Liver (tissue), 3 donors: ENCODE measurements around the gene MMP25.

ENCODE experiments used
- EGR1 ChIP-seq, 2 donors: IDR thresholded peaks; 2 replicates each; pipeline ENCODE4 v1.6.1; 2016 to 2018; ENCODE audit warnings: antibody characterized with exemption in 2 of 2, low read depth in 2 of 2
- JUND ChIP-seq, 2 donors: IDR thresholded peaks; 2 replicates each; pipeline ENCODE4 v1.6.1; 2016; ENCODE audit warnings: antibody characterized with exemption in 2 of 2
- MAX ChIP-seq: IDR thresholded peaks from 2 replicates; pipeline ENCODE4 v1.6.1; 2016; ENCODE audit warnings: antibody characterized with exemption
- NR2F2 ChIP-seq: IDR thresholded peaks from 2 replicates; pipeline ENCODE4 v1.6.1; 2016; ENCODE audit warnings: antibody characterized with exemption
- RAD21 ChIP-seq, 2 donors: IDR thresholded peaks; 2 replicates each; pipeline ENCODE4 v1.6.1; 2016; ENCODE audit warnings: antibody characterized with exemption in 2 of 2, mild to moderate bottlenecking in 2 of 2
- SP1 ChIP-seq: IDR thresholded peaks from 2 replicates; pipeline ENCODE4 v1.6.1; 2018; ENCODE audit warnings: antibody characterized with exemption, mild to moderate bottlenecking
- TAF1 ChIP-seq: conservative IDR thresholded peaks from 2 replicates; pipeline ENCODE4 v1.6.1; 2016; ENCODE audit warnings: antibody characterized with exemption, mild to moderate bottlenecking
- YY1 ChIP-seq: IDR thresholded peaks from 2 replicates; pipeline ENCODE4 v1.6.1; 2016; ENCODE audit warnings: antibody characterized with exemption, mild to moderate bottlenecking
- TF ChIP-seq, protein P1 (sequence below): fragments of 150-350 bp; IDR thresholded peaks from 2 replicates; pipeline ENCODE4 v1.5.1; 2017; ENCODE audit warnings: improper control_type of control experiment, low read depth, low read length; ENCODE audit not compliant: missing input control
- TF ChIP-seq, protein P2 (sequence below): IDR thresholded peaks from 2 replicates; pipeline ENCODE4 v1.6.1; 2016; ENCODE audit warnings: antibody characterized with exemption, mild to moderate bottlenecking
- TF ChIP-seq, protein P3 (sequence below): IDR thresholded peaks from 2 replicates; pipeline ENCODE4 v1.6.1; 2016; ENCODE audit warnings: antibody characterized with exemption
- donor health status: healthy.
- donor health status: healthy.

- TF ChIP-seq RAD21 (IDR thresholded peaks at IDR 0.05) = no peak
- TF ChIP-seq, protein P1, sequence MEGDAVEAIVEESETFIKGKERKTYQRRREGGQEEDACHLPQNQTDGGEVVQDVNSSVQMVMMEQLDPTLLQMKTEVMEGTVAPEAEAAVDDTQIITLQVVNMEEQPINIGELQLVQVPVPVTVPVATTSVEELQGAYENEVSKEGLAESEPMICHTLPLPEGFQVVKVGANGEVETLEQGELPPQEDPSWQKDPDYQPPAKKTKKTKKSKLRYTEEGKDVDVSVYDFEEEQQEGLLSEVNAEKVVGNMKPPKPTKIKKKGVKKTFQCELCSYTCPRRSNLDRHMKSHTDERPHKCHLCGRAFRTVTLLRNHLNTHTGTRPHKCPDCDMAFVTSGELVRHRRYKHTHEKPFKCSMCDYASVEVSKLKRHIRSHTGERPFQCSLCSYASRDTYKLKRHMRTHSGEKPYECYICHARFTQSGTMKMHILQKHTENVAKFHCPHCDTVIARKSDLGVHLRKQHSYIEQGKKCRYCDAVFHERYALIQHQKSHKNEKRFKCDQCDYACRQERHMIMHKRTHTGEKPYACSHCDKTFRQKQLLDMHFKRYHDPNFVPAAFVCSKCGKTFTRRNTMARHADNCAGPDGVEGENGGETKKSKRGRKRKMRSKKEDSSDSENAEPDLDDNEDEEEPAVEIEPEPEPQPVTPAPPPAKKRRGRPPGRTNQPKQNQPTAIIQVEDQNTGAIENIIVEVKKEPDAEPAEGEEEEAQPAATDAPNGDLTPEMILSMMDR = no peak
- no peak for TF ChIP-seq MAX
- TF ChIP-seq TAF1 = no peak
- TF ChIP-seq NR2F2 = no peak
- TF ChIP-seq YY1 = no peak
- TF ChIP-seq EGR1 (IDR thresholded peaks at IDR 0.05; ENCODE audit: low read depth in 2 of 2) = no peak
- TF ChIP-seq, protein P2, sequence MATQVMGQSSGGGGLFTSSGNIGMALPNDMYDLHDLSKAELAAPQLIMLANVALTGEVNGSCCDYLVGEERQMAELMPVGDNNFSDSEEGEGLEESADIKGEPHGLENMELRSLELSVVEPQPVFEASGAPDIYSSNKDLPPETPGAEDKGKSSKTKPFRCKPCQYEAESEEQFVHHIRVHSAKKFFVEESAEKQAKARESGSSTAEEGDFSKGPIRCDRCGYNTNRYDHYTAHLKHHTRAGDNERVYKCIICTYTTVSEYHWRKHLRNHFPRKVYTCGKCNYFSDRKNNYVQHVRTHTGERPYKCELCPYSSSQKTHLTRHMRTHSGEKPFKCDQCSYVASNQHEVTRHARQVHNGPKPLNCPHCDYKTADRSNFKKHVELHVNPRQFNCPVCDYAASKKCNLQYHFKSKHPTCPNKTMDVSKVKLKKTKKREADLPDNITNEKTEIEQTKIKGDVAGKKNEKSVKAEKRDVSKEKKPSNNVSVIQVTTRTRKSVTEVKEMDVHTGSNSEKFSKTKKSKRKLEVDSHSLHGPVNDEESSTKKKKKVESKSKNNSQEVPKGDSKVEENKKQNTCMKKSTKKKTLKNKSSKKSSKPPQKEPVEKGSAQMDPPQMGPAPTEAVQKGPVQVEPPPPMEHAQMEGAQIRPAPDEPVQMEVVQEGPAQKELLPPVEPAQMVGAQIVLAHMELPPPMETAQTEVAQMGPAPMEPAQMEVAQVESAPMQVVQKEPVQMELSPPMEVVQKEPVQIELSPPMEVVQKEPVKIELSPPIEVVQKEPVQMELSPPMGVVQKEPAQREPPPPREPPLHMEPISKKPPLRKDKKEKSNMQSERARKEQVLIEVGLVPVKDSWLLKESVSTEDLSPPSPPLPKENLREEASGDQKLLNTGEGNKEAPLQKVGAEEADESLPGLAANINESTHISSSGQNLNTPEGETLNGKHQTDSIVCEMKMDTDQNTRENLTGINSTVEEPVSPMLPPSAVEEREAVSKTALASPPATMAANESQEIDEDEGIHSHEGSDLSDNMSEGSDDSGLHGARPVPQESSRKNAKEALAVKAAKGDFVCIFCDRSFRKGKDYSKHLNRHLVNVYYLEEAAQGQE = no peak
- no peak for TF ChIP-seq JUND (IDR thresholded peaks at IDR 0.05)
- TF ChIP-seq, protein P3, sequence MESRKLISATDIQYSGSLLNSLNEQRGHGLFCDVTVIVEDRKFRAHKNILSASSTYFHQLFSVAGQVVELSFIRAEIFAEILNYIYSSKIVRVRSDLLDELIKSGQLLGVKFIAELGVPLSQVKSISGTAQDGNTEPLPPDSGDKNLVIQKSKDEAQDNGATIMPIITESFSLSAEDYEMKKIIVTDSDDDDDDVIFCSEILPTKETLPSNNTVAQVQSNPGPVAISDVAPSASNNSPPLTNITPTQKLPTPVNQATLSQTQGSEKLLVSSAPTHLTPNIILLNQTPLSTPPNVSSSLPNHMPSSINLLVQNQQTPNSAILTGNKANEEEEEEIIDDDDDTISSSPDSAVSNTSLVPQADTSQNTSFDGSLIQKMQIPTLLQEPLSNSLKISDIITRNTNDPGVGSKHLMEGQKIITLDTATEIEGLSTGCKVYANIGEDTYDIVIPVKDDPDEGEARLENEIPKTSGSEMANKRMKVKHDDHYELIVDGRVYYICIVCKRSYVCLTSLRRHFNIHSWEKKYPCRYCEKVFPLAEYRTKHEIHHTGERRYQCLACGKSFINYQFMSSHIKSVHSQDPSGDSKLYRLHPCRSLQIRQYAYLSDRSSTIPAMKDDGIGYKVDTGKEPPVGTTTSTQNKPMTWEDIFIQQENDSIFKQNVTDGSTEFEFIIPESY = no peak
- no peak for TF ChIP-seq SP1
These were observed 993 bp downstream of the MMP25 start for GRCh38 chr16:3047387-3047720.
